22Rv1 (cell line): ENCODE measurements around the gene C12orf42.

Experiments used
- CTCF ChIP-seq: fragments of 450-650 bp; IDR thresholded peaks from 2 replicates; pipeline ENCODE4 v1.5.1; 2017; ENCODE audit warnings: mild to moderate bottlenecking
- ZFX ChIP-seq: fragments of 450-650 bp; IDR thresholded peaks from 2 replicates; pipeline ENCODE4 v1.6.1; 2017; ENCODE audit warnings: antibody characterized with exemption, borderline replicate concordance

GRCh38 chr12:103468837-103469236 lies 26.9 kb downstream of the C12orf42 start:
- TF ChIP-seq CTCF (no peak), ZFX (no peak)
